Measurements from ENCODE around the gene PIGN.
"Not testable (repeated sequence)": the region's sequence is repeated elsewhere in the genome, so short reads cannot be mapped to it uniquely, and the experiment has no call there.

Gene PIGN

GRCh38 chr18:62054929-62055498 lies 131.8 kb downstream of the PIGN start:
- no peak for DNase-seq

GRCh38 chr18:62048279-62048678 lies 138.6 kb downstream of the PIGN start:
- DNase-seq, result no peak

- no peak for DNase-seq
Measured at GRCh38 chr18:62045316-62045715, 141.5 kb downstream of the PIGN start.

- no peak for DNase-seq
Measured at GRCh38 chr18:62044490-62045000, 142.3 kb downstream of the PIGN start.

GRCh38 chr18:62037989-62038778 lies 148.7 kb downstream of the PIGN start:
- no peak for DNase-seq

- no peak for DNase-seq
Measured at GRCh38 chr18:62037012-62037742, 149.7 kb downstream of the PIGN start.

GRCh38 chr18:62034286-62034685 lies 152.6 kb downstream of the PIGN start:
- DNase-seq, result not testable (repeated sequence)

- DNase-seq, result no peak
Measured at GRCh38 chr18:62033756-62034155, 153.1 kb downstream of the PIGN start.

- DNase-seq, result no peak
Measured at GRCh38 chr18:62033207-62033606, 153.6 kb downstream of the PIGN start.

- DNase-seq, result no peak
Measured at GRCh38 chr18:62030091-62030985, 156.5 kb downstream of the PIGN start.

GRCh38 chr18:62028715-62029114 lies 158.1 kb downstream of the PIGN start:
- no peak for DNase-seq

GRCh38 chr18:62027914-62028520 lies 158.8 kb downstream of the PIGN start:
- no peak for DNase-seq

GRCh38 chr18:62026586-62026985 lies 160.3 kb downstream of the PIGN start:
- DNase-seq, result no peak

GRCh38 chr18:62024983-62025382 lies 161.9 kb downstream of the PIGN start:
- DNase-seq, result no peak

- no peak for DNase-seq
Measured at GRCh38 chr18:62023536-62023935, 163.3 kb downstream of the PIGN start.

- no peak for DNase-seq
Measured at GRCh38 chr18:62018759-62019041, 168.2 kb downstream of the PIGN start.

- DNase-seq, result no peak
Measured at GRCh38 chr18:62018034-62018758, 168.7 kb downstream of the PIGN start.

GRCh38 chr18:62017618-62018017 lies 169.2 kb downstream of the PIGN start:
- no peak for DNase-seq

GRCh38 chr18:62011416-62011815 lies 175.4 kb downstream of the PIGN start:
- no peak for DNase-seq

- no peak for DNase-seq
Measured at GRCh38 chr18:62009521-62009920, 177.3 kb downstream of the PIGN start.

- no peak for DNase-seq
Measured at GRCh38 chr18:62001396-62001795, 185.5 kb downstream of the PIGN start.

- no peak for DNase-seq
Measured at GRCh38 chr18:61998957-61999356, 187.9 kb downstream of the PIGN start.
